ENCODE results near the gene HDAC11. TPM values are rescaled to one million over a fixed set of nuclear protein-coding genes. Genes with fewer than 3 reads are reported as not detected.

The HDAC11 gene
- total RNA-seq, 3 donors from 2014 or later, result 14.2 to 21.7 (median 14.4) TPM

GRCh38 chr3:13500133-13500885, 20.2 kb downstream of the HDAC11 start:
- H3K9me3 ChIP-seq, result no peaks in the 10 kb centered on the region
- TF ChIP-seq CTCF (IDR thresholded peaks at IDR 0.05), result no peak
- no peak for TF ChIP-seq POLR2AphosphoS5 (IDR thresholded peaks at IDR 0.05)
- TF ChIP-seq POLR2A (IDR thresholded peaks at IDR 0.05), result no peak
- DNase-seq (ENCODE audit: low spot score in 2 of 2), result no peak
- H3K4me1 ChIP-seq, result peaks cover 0 to 6% of the 10 kb centered on the region in 2 donors
- H3K4me3 ChIP-seq, result no peak overlapping the region
- no peaks in the 10 kb centered on the region for H3K36me3 ChIP-seq
- H3K27ac ChIP-seq, result no peak overlapping the region
- intact Hi-C loops (cut with DNase I; ENCODE audit: low total_unique reads), result loop anchor here (5.0 kb wide), 1 partner anchor 147 kb away; no protein-coding TSS in a partner anchor
- no peaks in the 10 kb centered on the region for H3K27me3 ChIP-seq

- Histone ChIP-seq H3K36me3 (no peaks in the 10 kb centered on the region), H3K27me3 (no peaks in the 10 kb centered on the region), H3K4me1 (peaks cover 0 to 6% of the 10 kb centered on the region in 2 donors), H3K27ac (no peak overlapping the region), H3K9me3 (no peaks in the 10 kb centered on the region), H3K4me3 (no peak overlapping the region)
- intact Hi-C loops (cut with DNase I; ENCODE audit: low total_unique reads), result loop anchor here (5.0 kb wide), 1 partner anchor 146 kb away; no protein-coding TSS in a partner anchor
- TF ChIP-seq CTCF (IDR thresholded peaks at IDR 0.05) (no peak), POLR2AphosphoS5 (IDR thresholded peaks at IDR 0.05) (no peak), POLR2A (IDR thresholded peaks at IDR 0.05) (no peak)
- no peak for DNase-seq (ENCODE audit: low spot score in 2 of 2)
Measured at GRCh38 chr3:13501056-13501455, 20.9 kb downstream of the HDAC11 start.

DNA sequence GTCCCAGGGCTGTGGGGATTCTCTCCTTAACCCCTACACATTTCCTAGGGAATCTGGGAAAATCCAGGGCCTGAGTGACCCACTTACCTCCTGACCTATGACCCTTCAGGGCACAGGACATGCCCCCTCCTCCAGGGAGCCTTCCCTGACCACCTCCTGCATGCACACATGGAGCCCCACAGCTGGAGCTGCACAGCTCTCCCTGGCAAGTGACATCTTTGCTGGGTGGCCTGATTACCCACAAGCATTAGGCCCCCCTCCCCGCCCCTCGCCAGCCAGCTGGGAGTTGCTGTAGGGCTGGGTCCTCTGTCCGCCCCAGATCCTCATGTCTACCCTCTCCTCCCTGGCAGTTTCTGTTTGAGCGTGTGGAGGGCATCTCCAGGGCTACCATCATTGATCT, 21.4 kb downstream of the HDAC11 start:
- no peak for DNase-seq (ENCODE audit: low spot score in 2 of 2)
- H3K4me1 ChIP-seq, result peaks cover 0 to 4% of the 10 kb centered on the region in 2 donors
- H3K36me3 ChIP-seq, result no peaks in the 10 kb centered on the region
- no peak overlapping the region for H3K4me3 ChIP-seq
- intact Hi-C loops (cut with DNase I; ENCODE audit: low total_unique reads), result loop anchor here (5.0 kb wide), 1 partner anchor 146 kb away; no protein-coding TSS in a partner anchor
- H3K27me3 ChIP-seq, result no peaks in the 10 kb centered on the region
- no peak for TF ChIP-seq POLR2AphosphoS5 (IDR thresholded peaks at IDR 0.05)
- no peak for TF ChIP-seq POLR2A (IDR thresholded peaks at IDR 0.05)
- TF ChIP-seq CTCF (IDR thresholded peaks at IDR 0.05), result no peak
- no peak overlapping the region for H3K27ac ChIP-seq
- no peaks in the 10 kb centered on the region for H3K9me3 ChIP-seq

DNA sequence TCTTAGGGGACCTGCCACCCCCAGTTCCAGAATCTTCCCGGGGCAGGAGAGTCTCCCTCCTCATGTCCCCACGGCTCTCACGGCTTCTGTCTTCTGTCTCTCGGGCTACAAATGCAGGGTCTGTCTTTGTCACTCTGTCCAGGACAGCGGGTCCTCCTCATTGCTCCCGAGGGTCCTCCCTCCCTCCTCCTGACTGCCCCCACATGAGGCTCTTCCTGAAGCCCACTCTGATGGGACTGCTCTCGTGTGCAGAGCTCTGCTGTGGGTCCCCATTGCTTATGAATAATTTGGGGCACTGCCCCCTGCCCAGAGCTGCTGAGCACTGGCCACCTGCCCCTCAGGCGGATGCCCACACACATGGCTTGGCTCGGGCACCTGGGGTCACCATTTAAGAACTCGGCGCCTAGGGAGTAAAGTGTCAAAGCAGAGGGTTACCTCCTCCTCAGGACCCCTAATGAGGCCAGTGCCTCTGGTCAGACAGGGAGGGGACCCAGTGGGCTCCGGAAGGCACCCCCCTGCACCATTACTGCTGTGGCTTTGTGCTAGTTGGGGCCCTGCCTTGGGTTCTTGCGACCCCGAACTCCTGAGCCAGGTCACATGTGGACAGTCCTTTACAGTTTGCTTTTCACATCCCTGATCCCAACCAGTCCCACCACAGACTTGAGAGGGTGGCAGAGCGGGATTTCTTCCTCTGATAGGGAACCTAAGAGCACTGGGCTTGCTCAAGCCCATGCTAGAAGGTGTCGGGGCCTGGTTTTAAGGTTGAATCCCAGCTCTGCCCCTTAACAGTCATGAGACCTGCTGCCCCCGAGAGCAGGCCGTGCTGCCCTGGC, 22.1 kb downstream of the HDAC11 start:
- Histone ChIP-seq H3K27ac (no peak overlapping the region), H3K27me3 (no peaks in the 10 kb centered on the region), H3K36me3 (no peaks in the 10 kb centered on the region), H3K4me1 (no peaks in the 10 kb centered on the region), H3K4me3 (no peak overlapping the region), H3K9me3 (no peaks in the 10 kb centered on the region)
- TF ChIP-seq CTCF (IDR thresholded peaks at IDR 0.05) (no peak), POLR2A (IDR thresholded peaks at IDR 0.05) (no peak), POLR2AphosphoS5 (IDR thresholded peaks at IDR 0.05) (no peak)
- DNase-seq (ENCODE audit: low spot score in 2 of 2), result no peak
- intact Hi-C loops (cut with DNase I; ENCODE audit: low total_unique reads), result loop anchor here (5.0 kb wide), 1 partner anchor 145 kb away; no protein-coding TSS in a partner anchor

DNA sequence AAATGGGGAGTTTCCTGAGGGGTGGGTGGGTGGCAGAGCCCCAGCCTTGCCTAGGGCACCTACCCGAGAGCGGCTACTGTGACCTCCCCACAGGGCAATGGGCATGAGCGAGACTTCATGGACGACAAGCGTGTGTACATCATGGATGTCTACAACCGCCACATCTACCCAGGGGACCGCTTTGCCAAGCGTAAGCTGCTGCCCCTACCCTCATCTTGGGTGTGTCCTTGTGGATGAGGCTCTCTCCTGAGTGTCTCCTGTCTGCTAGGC, 22.6 kb downstream of the HDAC11 start:
- TF ChIP-seq POLR2A (IDR thresholded peaks at IDR 0.05) (no peak), POLR2AphosphoS5 (IDR thresholded peaks at IDR 0.05) (no peak), CTCF (IDR thresholded peaks at IDR 0.05) (no peak)
- H3K27ac ChIP-seq, result no peak overlapping the region
- peaks cover 0 to 4% of the 10 kb centered on the region in 2 donors for H3K4me1 ChIP-seq
- no peaks in the 10 kb centered on the region for H3K36me3 ChIP-seq
- H3K27me3 ChIP-seq, result no peaks in the 10 kb centered on the region
- no peak for DNase-seq (ENCODE audit: low spot score in 2 of 2)
- H3K4me3 ChIP-seq, result no peak overlapping the region
- no peaks in the 10 kb centered on the region for H3K9me3 ChIP-seq
- intact Hi-C loops (cut with DNase I; ENCODE audit: low total_unique reads), result loop anchor here (5.0 kb wide), 1 partner anchor 145 kb away; no protein-coding TSS in a partner anchor
